ENCODE data around the gene RNU1-3.
"Not testable (repeated sequence)": the region's sequence is repeated elsewhere in the genome, so short reads cannot be mapped to it uniquely, and the experiment has no call there.

GRCh38 chr1:16656574-16656973 lies 10.2 kb downstream of the RNU1-3 start:
- TF ChIP-seq CTCF, POLR2AphosphoS5 (IDR thresholded peaks at IDR 0.05): not testable (repeated sequence)

All from gastroesophageal sphincter (tissue), 3 donors.